Trophoblast cell (in vitro differentiated cells and primary cell): ENCODE results near the gene ITGB8.
A peak's percentile ranks its signal among the peaks of the same experiment; 100 is the strongest.

Experiments
- DNase-seq, 2 donors: peaks; one replicate each; pipeline ENCODE4 v3.0.0-alpha.2; 2016
- H2AFZ ChIP-seq: 2 replicates; pipeline ENCODE4 v1.6.1; 2013; ENCODE audit warnings: low read length, moderate library complexity, mild to moderate bottlenecking; ENCODE audit not compliant: insufficient read depth, poor library complexity
- H2AK5ac ChIP-seq: 2 replicates; pipeline ENCODE4 v1.6.1; 2013; ENCODE audit warnings: mild to moderate bottlenecking, low read length
- H2BK120ac ChIP-seq: 2 replicates; pipeline ENCODE4 v1.6.1; 2013; ENCODE audit warnings: low read length, mild to moderate bottlenecking, moderate library complexity; ENCODE audit not compliant: insufficient read depth, poor library complexity
- H2BK12ac ChIP-seq: 2 replicates; pipeline ENCODE4 v1.6.1; 2013; ENCODE audit warnings: mild to moderate bottlenecking, low read length, moderate library complexity
- H2BK5ac ChIP-seq: 2 replicates; pipeline ENCODE4 v1.6.1; 2013; ENCODE audit warnings: low read length, low read depth, moderate library complexity, mild to moderate bottlenecking; ENCODE audit not compliant: poor library complexity
- H3K14ac ChIP-seq: 2 replicates; pipeline ENCODE4 v1.6.1; 2013; ENCODE audit warnings: mild to moderate bottlenecking, low read length
- H3K18ac ChIP-seq: 2 replicates; pipeline ENCODE4 v1.6.1; 2013; ENCODE audit warnings: mild to moderate bottlenecking, low read length
- H3K23ac ChIP-seq: 2 replicates; pipeline ENCODE4 v1.6.1; 2013; ENCODE audit warnings: low read length
- H3K27ac ChIP-seq: 2 replicates; pipeline ENCODE4 v1.5.1; 2013; ENCODE audit warnings: low read depth, mild to moderate bottlenecking, inconsistent platforms, low read length, moderate library complexity
- H3K27me3 ChIP-seq: 2 replicates; pipeline ENCODE4 v1.6.1; 2013; ENCODE audit warnings: inconsistent platforms, mild to moderate bottlenecking, low read length, moderate library complexity; ENCODE audit not compliant: insufficient read depth
- H3K36me3 ChIP-seq, 2 experiments: 1 replicate in 1 of 2; 2 replicates in 1 of 2; pipeline ENCODE4 v1.6.1; 2013; ENCODE audit warnings: low read length in 2 of 2, mild to moderate bottlenecking in 2 of 2, moderate library complexity in 1 of 2; ENCODE audit not compliant: insufficient read depth in 2 of 2, control insufficient read depth in 1 of 2
- H3K4ac ChIP-seq: 2 replicates; pipeline ENCODE4 v1.6.1; 2013; ENCODE audit warnings: low read depth, mild to moderate bottlenecking, low read length, moderate library complexity
- H3K4me1 ChIP-seq, 2 experiments: 1 replicate in 1 of 2; 2 replicates in 1 of 2; pipeline ENCODE4 v1.6.1; 2013; ENCODE audit warnings: low read length in 2 of 2, mild to moderate bottlenecking in 2 of 2, moderate library complexity in 1 of 2; ENCODE audit not compliant: insufficient read depth in 2 of 2, control insufficient read depth in 1 of 2
- H3K4me2 ChIP-seq: 2 replicates; pipeline ENCODE4 v1.6.1; 2013; ENCODE audit warnings: inconsistent platforms, mild to moderate bottlenecking, low read length, moderate library complexity
- H3K4me3 ChIP-seq: 2 replicates; pipeline ENCODE4 v1.5.1; 2013; ENCODE audit warnings: mild to moderate bottlenecking, low read depth, low read length, inconsistent platforms
- H3K79me1 ChIP-seq: one replicate; pipeline ENCODE4 v1.6.1; 2013; ENCODE audit warnings: low read length
- H3K79me2 ChIP-seq: 2 replicates; pipeline ENCODE4 v1.6.1; 2013; ENCODE audit warnings: low read length, mild to moderate bottlenecking; ENCODE audit not compliant: control insufficient read depth, insufficient read depth, poor library complexity
- H3K9ac ChIP-seq: 2 replicates; pipeline ENCODE4 v1.6.1; 2013; ENCODE audit warnings: mild to moderate bottlenecking, low read length
- H3K9me3 ChIP-seq: 2 replicates; pipeline ENCODE4 v1.6.1; 2013; ENCODE audit warnings: low read depth, mild to moderate bottlenecking, control low read depth, inconsistent platforms, low read length; ENCODE audit not compliant: insufficient read depth
- H4K12ac ChIP-seq: 2 replicates; pipeline ENCODE4 v1.6.1; 2013; ENCODE audit warnings: low read depth, mild to moderate bottlenecking, low read length, moderate library complexity
- H4K8ac ChIP-seq: 2 replicates; pipeline ENCODE4 v1.6.1; 2013; ENCODE audit warnings: low read depth, mild to moderate bottlenecking, low read length, moderate library complexity
- H4K91ac ChIP-seq: one replicate; pipeline ENCODE4 v1.6.1; 2013; ENCODE audit warnings: low read depth, mild to moderate bottlenecking, low read length, moderate library complexity
- WGBS: extraction: QIAGEN DNeasy Blood & Tissue Kit; methylation state at CpG from one replicate; pipeline ENCODE4 v1.1.7; 2013; ENCODE audit warnings: missing lambda C conversion rate; ENCODE audit not compliant: insufficient read length, insufficient coverage; ENCODE audit errors: extremely low coverage; 5-methylcytosine and 5-hydroxymethylcytosine counted together

The ITGB8 gene

DNA sequence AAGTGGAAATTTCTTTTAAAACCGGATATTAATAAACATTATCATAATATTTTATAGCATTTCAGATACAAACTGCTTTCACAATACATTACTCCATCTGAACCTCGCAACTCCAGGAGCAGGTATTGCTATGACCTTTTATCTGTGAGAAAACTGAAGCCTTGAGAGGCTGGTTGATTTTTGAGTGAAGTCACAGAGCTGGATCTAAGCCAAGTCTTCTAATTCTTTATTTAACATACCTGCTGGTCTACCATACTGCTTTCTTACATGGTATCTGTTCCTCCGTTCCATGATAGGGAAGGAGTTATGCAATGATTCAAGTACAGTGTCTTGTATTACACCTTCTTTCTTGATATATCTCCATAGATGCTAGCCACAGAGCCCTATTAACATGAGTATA lies 37.4 kb upstream of the ITGB8 start:
- WGBS: no CpG with 5 or more reads among the region's 3 CpGs
- no peaks in the 10 kb centered on the region for H3K36me3 ChIP-seq
- no peak overlapping the region for H2AK5ac ChIP-seq
- H3K27ac ChIP-seq: no peak overlapping the region
- no peak overlapping the region for H4K8ac ChIP-seq
- H3K4me3 ChIP-seq: no peak overlapping the region
- H3K18ac ChIP-seq: no peak overlapping the region
- H4K12ac ChIP-seq: no peak overlapping the region
- no peaks in the 10 kb centered on the region for H3K27me3 ChIP-seq
- no peak overlapping the region for H3K4me2 ChIP-seq
- H3K4ac ChIP-seq: no peak overlapping the region
- no peak overlapping the region for H2AFZ ChIP-seq
- no peak overlapping the region for H4K91ac ChIP-seq
- H2BK5ac ChIP-seq: no peak overlapping the region
- no peaks in the 10 kb centered on the region for H3K79me1 ChIP-seq
- H3K9me3 ChIP-seq: no peaks in the 10 kb centered on the region
- no peak for DNase-seq
- no peak overlapping the region for H2BK12ac ChIP-seq
- H2BK120ac ChIP-seq: no peak overlapping the region
- no peaks in the 10 kb centered on the region for H3K79me2 ChIP-seq
- no peak overlapping the region for H3K9ac ChIP-seq
- no peaks in the 10 kb centered on the region for H3K4me1 ChIP-seq
- H3K23ac ChIP-seq: no peak overlapping the region
- H3K14ac ChIP-seq: no peak overlapping the region

DNA sequence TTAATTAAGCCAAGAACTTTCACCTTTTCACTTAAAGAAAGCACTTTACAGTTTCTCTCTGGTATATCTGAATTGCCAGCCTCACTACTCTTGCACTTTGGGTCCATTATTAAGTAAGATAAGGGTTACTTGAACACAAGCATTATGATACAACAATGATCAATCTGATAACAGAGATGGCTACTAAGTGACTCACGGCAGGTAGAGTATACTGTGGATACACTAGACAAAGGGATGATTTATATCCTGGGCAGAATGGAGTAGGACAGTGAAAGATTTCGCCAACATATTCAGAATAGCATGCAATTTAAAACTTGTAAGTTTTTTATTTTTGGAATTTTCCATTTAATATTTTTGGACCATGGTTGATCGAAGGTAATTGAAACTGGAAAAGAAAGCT lies 34.3 kb upstream of the ITGB8 start:
- H2BK12ac ChIP-seq: no peak overlapping the region
- no CpG with 5 or more reads among the region's 3 CpGs for WGBS

DNA sequence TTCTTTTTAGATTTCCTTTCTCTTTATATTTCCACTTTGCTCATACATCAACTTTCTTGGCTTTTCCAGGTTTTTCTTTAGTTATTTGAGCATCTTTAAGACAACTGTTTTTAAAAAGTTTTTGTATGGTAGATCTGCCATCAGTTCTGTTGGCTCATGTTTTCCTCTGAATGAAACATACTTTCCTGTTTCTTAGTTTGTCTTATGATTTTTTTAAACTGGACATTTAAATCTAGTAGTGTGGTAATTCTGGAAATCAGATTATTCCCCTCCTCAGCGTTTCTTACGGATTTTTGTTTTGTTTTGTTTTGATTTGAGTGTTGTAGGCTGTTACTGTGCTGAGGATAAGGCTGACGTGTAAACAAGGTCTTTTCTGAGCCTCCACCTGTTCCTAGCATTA lies 33.8 kb upstream of the ITGB8 start:
- no peak overlapping the region for H3K27ac ChIP-seq
- H2BK120ac ChIP-seq: no peak overlapping the region
- H3K79me1 ChIP-seq: no peaks in the 10 kb centered on the region
- no peak overlapping the region for H3K4me3 ChIP-seq
- H3K4ac ChIP-seq: no peak overlapping the region
- no CpG with 5 or more reads among the region's 3 CpGs for WGBS
- H3K9ac ChIP-seq: no peak overlapping the region
- no peak overlapping the region for H2AK5ac ChIP-seq
- H3K4me1 ChIP-seq: no peaks in the 10 kb centered on the region
- no peak overlapping the region for H2BK5ac ChIP-seq
- H3K4me2 ChIP-seq: no peak overlapping the region
- H3K79me2 ChIP-seq: no peaks in the 10 kb centered on the region
- H4K91ac ChIP-seq: no peak overlapping the region
- no peak overlapping the region for H4K12ac ChIP-seq
- no peak overlapping the region for H3K14ac ChIP-seq
- H3K27me3 ChIP-seq: no peaks in the 10 kb centered on the region
- DNase-seq: no peak
- H4K8ac ChIP-seq: no peak overlapping the region
- H3K9me3 ChIP-seq: no peaks in the 10 kb centered on the region
- H2AFZ ChIP-seq: no peak overlapping the region
- H3K18ac ChIP-seq: no peak overlapping the region
- H3K23ac ChIP-seq: no peak overlapping the region
- no peak overlapping the region for H2BK12ac ChIP-seq
- no peaks in the 10 kb centered on the region for H3K36me3 ChIP-seq

More for the DNA sequence above, 34.3 kb upstream of the ITGB8 start:
- no peak overlapping the region for H2AK5ac ChIP-seq
- no peak overlapping the region for H3K4ac ChIP-seq
- no peaks in the 10 kb centered on the region for H3K4me1 ChIP-seq
- no peak overlapping the region for H3K23ac ChIP-seq
- no peak overlapping the region for H2BK5ac ChIP-seq
- H3K27me3 ChIP-seq: no peaks in the 10 kb centered on the region
- H3K79me1 ChIP-seq: no peaks in the 10 kb centered on the region
- no peak overlapping the region for H3K4me3 ChIP-seq
- H3K18ac ChIP-seq: no peak overlapping the region
- no peak overlapping the region for H4K12ac ChIP-seq
- no peak overlapping the region for H3K9ac ChIP-seq
- no peak overlapping the region for H3K14ac ChIP-seq
- H3K4me2 ChIP-seq: no peak overlapping the region
- H3K27ac ChIP-seq: no peak overlapping the region
- H2BK120ac ChIP-seq: no peak overlapping the region
- no peak overlapping the region for H2AFZ ChIP-seq
- no peaks in the 10 kb centered on the region for H3K9me3 ChIP-seq
- no peak overlapping the region for H4K91ac ChIP-seq
- peak; percentile 19 to 80 for DNase-seq
- H3K79me2 ChIP-seq: no peaks in the 10 kb centered on the region
- H4K8ac ChIP-seq: no peak overlapping the region
- no peaks in the 10 kb centered on the region for H3K36me3 ChIP-seq

- no peak overlapping the region for H3K23ac ChIP-seq
- H3K36me3 ChIP-seq: no peaks in the 10 kb centered on the region
- no peaks in the 10 kb centered on the region for H3K79me1 ChIP-seq
- no CpG with 5 or more reads among the region's 1 CpG for WGBS
- H3K9ac ChIP-seq: no peak overlapping the region
- no peak overlapping the region for H2AFZ ChIP-seq
- no peak overlapping the region for H3K4me3 ChIP-seq
- no peak overlapping the region for H2BK12ac ChIP-seq
- no peak overlapping the region for H3K4ac ChIP-seq
- no peak overlapping the region for H4K8ac ChIP-seq
- H3K18ac ChIP-seq: no peak overlapping the region
- H3K4me1 ChIP-seq: no peaks in the 10 kb centered on the region
- no peaks in the 10 kb centered on the region for H3K9me3 ChIP-seq
- no peak overlapping the region for H2BK120ac ChIP-seq
- H2BK5ac ChIP-seq: no peak overlapping the region
- DNase-seq: no peak
- H3K27ac ChIP-seq: no peak overlapping the region
- H3K4me2 ChIP-seq: no peak overlapping the region
- no peak overlapping the region for H2AK5ac ChIP-seq
- H4K91ac ChIP-seq: no peak overlapping the region
- no peaks in the 10 kb centered on the region for H3K27me3 ChIP-seq
- no peaks in the 10 kb centered on the region for H3K79me2 ChIP-seq
- no peak overlapping the region for H4K12ac ChIP-seq
- no peak overlapping the region for H3K14ac ChIP-seq
Observed at GRCh38 chr7:20298486-20298901, 32.2 kb upstream of the ITGB8 start.
